ENCODE measurements around the gene TRIP12.
A peak's percentile ranks its signal among the peaks of the same experiment; 100 is the strongest.
"Not testable (repeated sequence)": the region's sequence is repeated elsewhere in the genome, so short reads cannot be mapped to it uniquely, and the experiment has no call there.

The TRIP12 gene

GRCh38 chr2:229921892-229922448, at the start of gene TRIP12:
Gene TRIP12 (minus strand): TSS chr2:229922009. CDS start chr2:229880079, 41,930 bp downstream.
- DNase-seq (ENCODE audit: low read depth, low spot score), result peak; percentile 92

GRCh38 chr2:229971298-229971790, 49.5 kb upstream of the TRIP12 start:
- TF ChIP-seq ZNF274 (IDR thresholded peaks at IDR 0.05; ENCODE audit: low read depth, low read length) (no peak), YY1 (IDR thresholded peaks at IDR 0.05; ENCODE audit: insufficient read depth, insufficient read length) (no peak), SUZ12 (IDR thresholded peaks at IDR 0.05; ENCODE audit: extremely low read depth, insufficient read depth, insufficient read length) (no peak)
- Histone ChIP-seq H3K4me3 (ENCODE audit: insufficient read length, low read depth) (no peak overlapping the region), H3K4me1 (ENCODE audit: insufficient read depth, insufficient read length) (no peaks in the 10 kb centered on the region), H3K27me3 (ENCODE audit: insufficient read depth, insufficient read length) (no peaks in the 10 kb centered on the region), H3K9ac (ENCODE audit: insufficient read length, low read depth) (no peak overlapping the region), H3K36me3 (ENCODE audit: insufficient read depth, insufficient read length, low read length) (no peaks in the 10 kb centered on the region), H3K9me3 (ENCODE audit: insufficient read depth, low read length) (no peaks in the 10 kb centered on the region)
- DNase-seq (ENCODE audit: low read depth, low spot score), result no peak

More at GRCh38 chr2:229921892-229922448, at the start of gene TRIP12:
- H3K9ac ChIP-seq (ENCODE audit: insufficient read length, low read depth), result peak within 1 kb of the TSS; percentile 94
- no peaks in the 10 kb centered on the region for H3K4me1 ChIP-seq (ENCODE audit: insufficient read depth, insufficient read length)
- no peaks in the 10 kb centered on the region for H3K9me3 ChIP-seq (ENCODE audit: insufficient read depth, low read length)
- TF ChIP-seq ZNF274 (IDR thresholded peaks at IDR 0.05; ENCODE audit: low read depth, low read length) (no peak), SUZ12 (IDR thresholded peaks at IDR 0.05; ENCODE audit: extremely low read depth, insufficient read depth, insufficient read length) (no peak), YY1 (IDR thresholded peaks at IDR 0.05; ENCODE audit: insufficient read depth, insufficient read length) (no peak)
- no peaks in the 10 kb centered on the region for H3K27me3 ChIP-seq (ENCODE audit: insufficient read depth, insufficient read length)
- peak within 1 kb of the TSS; percentile 87 for H3K4me3 ChIP-seq (ENCODE audit: insufficient read length, low read depth)
- peaks cover 22% of the 10 kb centered on the region for H3K36me3 ChIP-seq (ENCODE audit: insufficient read depth, insufficient read length, low read length)

- no peak for DNase-seq (ENCODE audit: low read depth, low spot score)
- no peak for TF ChIP-seq SUZ12 (IDR thresholded peaks at IDR 0.05; ENCODE audit: extremely low read depth, insufficient read depth, insufficient read length)
- TF ChIP-seq ZNF274 (IDR thresholded peaks at IDR 0.05; ENCODE audit: low read depth, low read length), result no peak
- TF ChIP-seq YY1 (IDR thresholded peaks at IDR 0.05; ENCODE audit: insufficient read depth, insufficient read length), result no peak
Measured at GRCh38 chr2:229970406-229970805, 48.6 kb upstream of the TRIP12 start.

GRCh38 chr2:229969921-229970320, 48.1 kb upstream of the TRIP12 start:
- no peaks in the 10 kb centered on the region for H3K36me3 ChIP-seq (ENCODE audit: insufficient read depth, insufficient read length, low read length)
- no peaks in the 10 kb centered on the region for H3K4me1 ChIP-seq (ENCODE audit: insufficient read depth, insufficient read length)
- H3K9ac ChIP-seq (ENCODE audit: insufficient read length, low read depth), result no peak overlapping the region
- TF ChIP-seq SUZ12 (IDR thresholded peaks at IDR 0.05; ENCODE audit: extremely low read depth, insufficient read depth, insufficient read length) (no peak), ZNF274 (IDR thresholded peaks at IDR 0.05; ENCODE audit: low read depth, low read length) (no peak), YY1 (IDR thresholded peaks at IDR 0.05; ENCODE audit: insufficient read depth, insufficient read length) (no peak)
- H3K27me3 ChIP-seq (ENCODE audit: insufficient read depth, insufficient read length), result no peaks in the 10 kb centered on the region
- no peak for DNase-seq (ENCODE audit: low read depth, low spot score)
- H3K4me3 ChIP-seq (ENCODE audit: insufficient read length, low read depth), result no peak overlapping the region
- H3K9me3 ChIP-seq (ENCODE audit: insufficient read depth, low read length), result no peaks in the 10 kb centered on the region

More at GRCh38 chr2:229970406-229970805, 48.6 kb upstream of the TRIP12 start:
- Histone ChIP-seq H3K27me3 (ENCODE audit: insufficient read depth, insufficient read length) (no peaks in the 10 kb centered on the region), H3K9me3 (ENCODE audit: insufficient read depth, low read length) (no peaks in the 10 kb centered on the region), H3K9ac (ENCODE audit: insufficient read length, low read depth) (no peak overlapping the region), H3K36me3 (ENCODE audit: insufficient read depth, insufficient read length, low read length) (no peaks in the 10 kb centered on the region), H3K4me3 (ENCODE audit: insufficient read length, low read depth) (no peak overlapping the region), H3K4me1 (ENCODE audit: insufficient read depth, insufficient read length) (no peaks in the 10 kb centered on the region)

GRCh38 chr2:229963596-229963995, 41.8 kb upstream of the TRIP12 start:
- H3K36me3 ChIP-seq (ENCODE audit: insufficient read depth, insufficient read length, low read length); DNase-seq (ENCODE audit: low read depth, low spot score); H3K4me1 ChIP-seq (ENCODE audit: insufficient read depth, insufficient read length); H3K27me3 ChIP-seq (ENCODE audit: insufficient read depth, insufficient read length); H3K4me3 ChIP-seq (ENCODE audit: insufficient read length, low read depth); H3K9me3 ChIP-seq (ENCODE audit: insufficient read depth, low read length); H3K9ac ChIP-seq (ENCODE audit: insufficient read length, low read depth): not testable (repeated sequence)

GRCh38 chr2:229956491-229956890, 34.7 kb upstream of the TRIP12 start:
- no peak for DNase-seq (ENCODE audit: low read depth, low spot score)
- H3K4me3 ChIP-seq (ENCODE audit: insufficient read length, low read depth), result no peak overlapping the region
- no peaks in the 10 kb centered on the region for H3K4me1 ChIP-seq (ENCODE audit: insufficient read depth, insufficient read length)
- H3K27me3 ChIP-seq (ENCODE audit: insufficient read depth, insufficient read length), result no peaks in the 10 kb centered on the region
- H3K36me3 ChIP-seq (ENCODE audit: insufficient read depth, insufficient read length, low read length), result peaks cover 3% of the 10 kb centered on the region
- H3K9me3 ChIP-seq (ENCODE audit: insufficient read depth, low read length), result no peaks in the 10 kb centered on the region
- no peak overlapping the region for H3K9ac ChIP-seq (ENCODE audit: insufficient read length, low read depth)
- TF ChIP-seq SUZ12 (IDR thresholded peaks at IDR 0.05; ENCODE audit: extremely low read depth, insufficient read depth, insufficient read length) (no peak), YY1 (IDR thresholded peaks at IDR 0.05; ENCODE audit: insufficient read depth, insufficient read length) (no peak), ZNF274 (IDR thresholded peaks at IDR 0.05; ENCODE audit: low read depth, low read length) (no peak)

GRCh38 chr2:229955663-229956062, 33.9 kb upstream of the TRIP12 start:
- no peaks in the 10 kb centered on the region for H3K4me1 ChIP-seq (ENCODE audit: insufficient read depth, insufficient read length)
- no peaks in the 10 kb centered on the region for H3K9me3 ChIP-seq (ENCODE audit: insufficient read depth, low read length)
- no peaks in the 10 kb centered on the region for H3K27me3 ChIP-seq (ENCODE audit: insufficient read depth, insufficient read length)
- no peak overlapping the region for H3K9ac ChIP-seq (ENCODE audit: insufficient read length, low read depth)
- H3K4me3 ChIP-seq (ENCODE audit: insufficient read length, low read depth), result no peak overlapping the region
- TF ChIP-seq SUZ12 (IDR thresholded peaks at IDR 0.05; ENCODE audit: extremely low read depth, insufficient read depth, insufficient read length) (no peak), YY1 (IDR thresholded peaks at IDR 0.05; ENCODE audit: insufficient read depth, insufficient read length) (no peak), ZNF274 (IDR thresholded peaks at IDR 0.05; ENCODE audit: low read depth, low read length) (no peak)
- no peak for DNase-seq (ENCODE audit: low read depth, low spot score)
- peaks cover 3% of the 10 kb centered on the region for H3K36me3 ChIP-seq (ENCODE audit: insufficient read depth, insufficient read length, low read length)
